ENCODE data around the gene JAK2. TPM values are rescaled to one million over a fixed set of nuclear protein-coding genes. Genes with fewer than 3 reads are reported as not detected.

The JAK2 gene
- total and polyA plus RNA-seq, 10 of the 15 experiments (the other 5 are each of a cell fraction or from before 2014, with no cell fraction given), result 4.1 to 22.9 (median 13.7) TPM

DNA sequence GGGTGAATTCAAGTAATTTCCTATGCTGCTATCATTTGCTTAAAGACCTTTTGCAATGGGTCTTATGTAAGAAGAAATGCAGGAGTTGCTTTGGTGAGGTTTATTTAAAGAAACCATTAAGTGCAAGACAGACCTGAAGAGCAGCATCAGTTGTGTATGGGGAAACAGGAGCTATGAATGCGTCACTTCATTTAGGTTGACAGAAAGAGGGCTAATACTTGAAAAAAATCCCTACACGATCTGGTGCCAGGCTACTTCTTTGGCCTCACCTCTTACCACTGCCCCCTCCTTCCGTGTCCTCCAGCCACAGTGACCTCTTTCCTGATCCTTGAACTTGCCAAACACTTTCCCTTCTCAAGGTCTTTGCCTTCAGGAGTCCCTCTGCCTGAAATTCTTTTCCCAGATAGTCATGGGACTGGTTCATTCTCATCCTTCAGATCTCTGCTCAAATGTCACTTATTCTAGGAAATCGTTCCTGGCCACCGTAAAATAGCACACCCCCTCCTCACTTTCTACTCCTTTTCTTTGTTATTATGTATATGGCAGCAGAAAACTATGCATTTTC, 1.4 kb upstream of the JAK2 start:
- intact Hi-C loops (cut with micrococcal nuclease; ENCODE audit: unreplicated experiment) (loop anchor here (1.0 to 10.0 kb wide), 4 partner anchors 12 to 1459 kb away; partner anchors contain the start of genes RCL1 and RFX3), in situ Hi-C loops (cut with MboI) (no loop called here)
- Histone ChIP-seq H4K20me1 (ENCODE audit: control insufficient read depth, insufficient read depth) (no peaks in the 10 kb centered on the region), H3K27me3 (replicated peaks in 1 of 2; ENCODE audit: control insufficient read depth in 2 of 2, insufficient read depth in 2 of 2, low read length in 1 of 2) (no peaks in the 10 kb centered on the region), H3K36me3 (ENCODE audit: control insufficient read depth in 2 of 2, insufficient read depth in 2 of 2, low read length in 1 of 2) (no peaks in the 10 kb centered on the region), H3K9me3 (replicated peaks; ENCODE audit: control insufficient read depth, insufficient read depth, low read length) (no peaks in the 10 kb centered on the region), H3K4me3 (peak overlapping the region; percentile 76), H3K4me2 (ENCODE audit: control insufficient read depth, insufficient read depth) (peak overlapping the region; percentile 97), H3K4me1 (ENCODE audit: control insufficient read depth, insufficient read depth, low read length) (peaks cover 30% of the 10 kb centered on the region), H2AFZ (ENCODE audit: control insufficient read depth, low read depth, low read length) (peak overlapping the region; percentile 92), H3K9ac (ENCODE audit: control insufficient read depth, insufficient read depth, low read length) (peak overlapping the region; percentile 96), H3K79me2 (ENCODE audit: control insufficient read depth, insufficient read depth, low read length) (peaks cover 44% of the 10 kb centered on the region), H3K27ac (ENCODE audit: control insufficient read depth, insufficient read depth) (peak overlapping the region; percentile 89)
- 16% methylated on average over 5 of the region's 5 CpGs for WGBS (ENCODE audit: insufficient coverage, insufficient replicate concordance, low lambda C conversion rate, missing lambda C conversion rate)
- BruUV-seq (replicated peaks), result no TSS peak
- no peak for FAIRE-seq
- ChIA-PET CTCF (interaction anchor here (0.7 to 2.6 kb wide), 11 partner anchors 10 to 457 kb away, joined by 3 to 20 read pairs (median 6); no protein-coding TSS in a partner anchor), POLR2A (interaction anchor here (0.6 to 2.4 kb wide), 7 partner anchors 10 to 57 kb away, joined by 3 to 16 read pairs (median 5); no protein-coding TSS in a partner anchor), SMC1A (ENCODE audit: uncharacterized antibody, unreplicated experiment) (interaction anchor here (1.0 to 2.5 kb wide), 12 partner anchors 10 to 456 kb away, joined by 4 to 36 read pairs (median 6); no protein-coding TSS in a partner anchor), RAD21 (ENCODE audit: unreplicated experiment) (interaction anchor here (1.0 to 2.6 kb wide), 17 partner anchors 10 to 606 kb away, joined by 3 to 42 read pairs (median 7); partner anchors contain the start of genes AK3, CD274 and RCL1)
- ATAC-seq, result no peak
- no peak for TF ChIP-seq FOXK2 (IDR thresholded peaks at IDR 0.05)
- no peak for TF ChIP-seq SIN3A (IDR thresholded peaks at IDR 0.05; ENCODE audit: low read depth, low read length)
- no peak for TF ChIP-seq RAD51 (IDR thresholded peaks at IDR 0.05)
- TF ChIP-seq, protein P1, sequence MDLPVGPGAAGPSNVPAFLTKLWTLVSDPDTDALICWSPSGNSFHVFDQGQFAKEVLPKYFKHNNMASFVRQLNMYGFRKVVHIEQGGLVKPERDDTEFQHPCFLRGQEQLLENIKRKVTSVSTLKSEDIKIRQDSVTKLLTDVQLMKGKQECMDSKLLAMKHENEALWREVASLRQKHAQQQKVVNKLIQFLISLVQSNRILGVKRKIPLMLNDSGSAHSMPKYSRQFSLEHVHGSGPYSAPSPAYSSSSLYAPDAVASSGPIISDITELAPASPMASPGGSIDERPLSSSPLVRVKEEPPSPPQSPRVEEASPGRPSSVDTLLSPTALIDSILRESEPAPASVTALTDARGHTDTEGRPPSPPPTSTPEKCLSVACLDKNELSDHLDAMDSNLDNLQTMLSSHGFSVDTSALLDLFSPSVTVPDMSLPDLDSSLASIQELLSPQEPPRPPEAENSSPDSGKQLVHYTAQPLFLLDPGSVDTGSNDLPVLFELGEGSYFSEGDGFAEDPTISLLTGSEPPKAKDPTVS (IDR thresholded peaks at IDR 0.05; ENCODE audit: low read depth, low read length), result no peak
- DNase-seq (ENCODE audit: low read depth, low spot score), result no peak
